ENCODE data around the gene PTPN1.

Gene PTPN1

GRCh38 chr20:50491168-50491567 is 19.0 kb upstream of the PTPN1 start:
- Histone ChIP-seq H3K4me3 (no peak overlapping the region), H3K4me2 (0 out of 22 replicates have a peak overlapping the region, but pooled peaks of 1 of the 11 experiments have one; percentile 4), H3K4me1 (peaks cover 36 to 63% (median 56%) of the 10 kb centered on the region in 10 experiments), H3K9ac (no peak overlapping the region), H4K20me1 (no peaks in the 10 kb centered on the region), H3K27ac (no peak overlapping the region), H3K36me3 (no peaks in the 10 kb centered on the region), H3K27me3 (no peaks in the 10 kb centered on the region), H3K9me3 (replicated peaks in 1 of 11) (peaks cover 0 to 3% (median 0%) of the 10 kb centered on the region in 11 experiments; a peak in 2 of 22 replicates)
- TF ChIP-seq Cebpa-rat (IDR thresholded peaks at IDR 0.05): no peak

- Histone ChIP-seq H3K9ac (no peak overlapping the region), H3K36me3 (no peaks in the 10 kb centered on the region), H3K27ac (no peak overlapping the region), H3K9me3 (replicated peaks in 1 of 11) (no peaks in the 10 kb centered on the region), H3K27me3 (no peaks in the 10 kb centered on the region), H3K4me3 (no peak overlapping the region), H3K4me2 (peak overlapping the region in 2 of 11 experiments; percentile 56 to 72; a peak in 2 of 22 replicates), H4K20me1 (no peaks in the 10 kb centered on the region), H3K4me1 (peaks cover 43 to 59% (median 52%) of the 10 kb centered on the region in 10 experiments)
- no peak for TF ChIP-seq Cebpa-rat (IDR thresholded peaks at IDR 0.05)
These were observed 18.1 kb upstream of the PTPN1 start for GRCh38 chr20:50491926-50492634.

- Histone ChIP-seq H3K9me3 (replicated peaks in 1 of 11) (no peaks in the 10 kb centered on the region), H3K4me1 (peaks cover 43 to 58% (median 52%) of the 10 kb centered on the region in 10 experiments), H3K36me3 (no peaks in the 10 kb centered on the region), H3K4me3 (no peak overlapping the region), H4K20me1 (no peaks in the 10 kb centered on the region), H3K27ac (0 out of 22 replicates have a peak overlapping the region, but pooled peaks of 2 of the 11 experiments have one; percentile 13 to 18), H3K9ac (no peak overlapping the region), H3K4me2 (peak overlapping the region; percentile 15 to 78 (median 64); a peak in 18 of 22 replicates), H3K27me3 (no peaks in the 10 kb centered on the region)
- TF ChIP-seq Cebpa-rat (IDR thresholded peaks at IDR 0.05): no peak
These were observed 16.3 kb upstream of the PTPN1 start for GRCh38 chr20:50493881-50494253.

- Histone ChIP-seq H3K4me1 (peaks cover 38 to 57% (median 52%) of the 10 kb centered on the region in 10 experiments), H3K4me2 (peak overlapping the region in 5 of 11 experiments; percentile 59 to 78 (median 72); a peak in 6 of 22 replicates), H3K27ac (no peak overlapping the region), H3K4me3 (no peak overlapping the region), H3K36me3 (no peaks in the 10 kb centered on the region), H3K9me3 (replicated peaks in 1 of 11) (no peaks in the 10 kb centered on the region), H3K9ac (no peak overlapping the region), H4K20me1 (no peaks in the 10 kb centered on the region), H3K27me3 (no peaks in the 10 kb centered on the region)
- TF ChIP-seq Cebpa-rat (IDR thresholded peaks at IDR 0.05): no peak
These were observed 15.8 kb upstream of the PTPN1 start for GRCh38 chr20:50494428-50494827.

- Histone ChIP-seq H3K9me3 (replicated peaks in 1 of 11) (no peaks in the 10 kb centered on the region), H3K9ac (no peak overlapping the region; a peak in 4 of 22 replicates), H3K27ac (peak overlapping the region in 8 of 11 experiments; percentile 70 to 89 (median 78); a peak in 17 of 22 replicates), H3K36me3 (no peaks in the 10 kb centered on the region), H3K4me2 (peak overlapping the region in 6 of 11 experiments; percentile 50 to 80 (median 75); a peak in 11 of 22 replicates), H3K4me1 (peaks cover 34 to 72% (median 54%) of the 10 kb centered on the region in 10 experiments), H3K27me3 (no peaks in the 10 kb centered on the region), H4K20me1 (no peaks in the 10 kb centered on the region), H3K4me3 (no peak overlapping the region)
- TF ChIP-seq Cebpa-rat (IDR thresholded peaks at IDR 0.05): no peak
These were observed 13.3 kb upstream of the PTPN1 start for GRCh38 chr20:50496773-50497385.

- Histone ChIP-seq H4K20me1 (no peaks in the 10 kb centered on the region), H3K9ac (peak overlapping the region in 9 of 11 experiments; percentile 26 to 70 (median 62); a peak in 18 of 22 replicates), H3K4me2 (peak overlapping the region; percentile 50 to 80 (median 60)), H3K9me3 (replicated peaks in 1 of 11) (no peaks in the 10 kb centered on the region), H3K27ac (peak overlapping the region; percentile 43 to 89 (median 74)), H3K36me3 (no peaks in the 10 kb centered on the region), H3K27me3 (no peaks in the 10 kb centered on the region), H3K4me3 (no peak overlapping the region), H3K4me1 (peaks cover 30 to 83% (median 56%) of the 10 kb centered on the region in 10 experiments)
- no peak for TF ChIP-seq Cebpa-rat (IDR thresholded peaks at IDR 0.05)
These were observed 12.0 kb upstream of the PTPN1 start for GRCh38 chr20:50498071-50498776.

GRCh38 chr20:50499938-50500337 is 10.2 kb upstream of the PTPN1 start:
- no peak for TF ChIP-seq Cebpa-rat (IDR thresholded peaks at IDR 0.05)
- Histone ChIP-seq H4K20me1 (no peaks in the 10 kb centered on the region), H3K9ac (no peak overlapping the region), H3K27ac (peak overlapping the region in 5 of 11 experiments; percentile 5 to 89 (median 83); a peak in 7 of 22 replicates), H3K9me3 (replicated peaks in 1 of 11) (no peaks in the 10 kb centered on the region), H3K4me2 (peak overlapping the region in 4 of 11 experiments; percentile 57 to 77 (median 70); a peak in 6 of 22 replicates), H3K36me3 (no peaks in the 10 kb centered on the region), H3K4me3 (no peak overlapping the region), H3K4me1 (peaks cover 29 to 93% (median 61%) of the 10 kb centered on the region in 10 experiments), H3K27me3 (no peaks in the 10 kb centered on the region)

GRCh38 chr20:50501972-50502745 is 8.0 kb upstream of the PTPN1 start:
- Histone ChIP-seq H3K27ac (peak overlapping the region in 4 of 11 experiments; percentile 38 to 82 (median 68); a peak in 7 of 22 replicates), H3K4me1 (peaks cover 31 to 85% (median 55%) of the 10 kb centered on the region in 10 experiments), H3K4me3 (no peak overlapping the region), H3K9ac (peak overlapping the region in 2 of 11 experiments; percentile 38 to 63; a peak in 3 of 22 replicates), H3K4me2 (peak overlapping the region in 8 of 11 experiments; percentile 24 to 89 (median 52); a peak in 14 of 22 replicates), H3K36me3 (no peaks in the 10 kb centered on the region), H3K27me3 (no peaks in the 10 kb centered on the region), H3K9me3 (replicated peaks in 1 of 11) (no peaks in the 10 kb centered on the region), H4K20me1 (no peaks in the 10 kb centered on the region)
- no peak for TF ChIP-seq Cebpa-rat (IDR thresholded peaks at IDR 0.05)

Data from BLaER1 treated with 17β-estradiol and CSF1 and Interleukin-3, amounts not matched to agents 10 nM and 100 nM (cell line).